NCI-H446 treated with DMSO at 0.1 percent for 48 hours (cell line): ENCODE data around the gene TNFAIP8L3.

Experiments used
- DNase-seq: peaks from one replicate; lab custom pipeline; 2025; lab: John Stamatoyannopoulos, UW

TNFAIP8L3 gene

GRCh38 chr15:51117270-51117669 is 22.6 kb upstream of the TNFAIP8L3 start:
- no peak for DNase-seq

GRCh38 chr15:51114437-51115119 is 19.9 kb upstream of the TNFAIP8L3 start:
- peak; percentile 58 for DNase-seq

- no peak for DNase-seq
Measured at GRCh38 chr15:51112078-51112477, 17.4 kb upstream of the TNFAIP8L3 start.

GRCh38 chr15:51111061-51111460 is 16.4 kb upstream of the TNFAIP8L3 start:
- no peak for DNase-seq

- no peak for DNase-seq
Measured at GRCh38 chr15:51110171-51110570, 15.5 kb upstream of the TNFAIP8L3 start.

GRCh38 chr15:51108933-51109550 is 14.3 kb upstream of the TNFAIP8L3 start:
- DNase-seq, result no peak

GRCh38 chr15:51107612-51108011 is 12.9 kb upstream of the TNFAIP8L3 start:
- DNase-seq, result no peak

GRCh38 chr15:51106481-51106880 is 11.8 kb upstream of the TNFAIP8L3 start:
- no peak for DNase-seq

- DNase-seq, result no peak
Measured at GRCh38 chr15:51105430-51106016, 10.8 kb upstream of the TNFAIP8L3 start.

- DNase-seq, result no peak
Measured at GRCh38 chr15:51104512-51104911, 9.8 kb upstream of the TNFAIP8L3 start.

GRCh38 chr15:51103330-51103729 is 8.6 kb upstream of the TNFAIP8L3 start:
- no peak for DNase-seq

- no peak for DNase-seq
Measured at GRCh38 chr15:51100785-51101489, 6.2 kb upstream of the TNFAIP8L3 start.

GRCh38 chr15:51099185-51099584 is 4.5 kb upstream of the TNFAIP8L3 start:
- DNase-seq, result no peak

GRCh38 chr15:51098331-51098619 is 3.6 kb upstream of the TNFAIP8L3 start:
- no peak for DNase-seq

GRCh38 chr15:51097553-51098330 is 3.0 kb upstream of the TNFAIP8L3 start:
- no peak for DNase-seq

GRCh38 chr15:51096976-51097375 is 2.3 kb upstream of the TNFAIP8L3 start:
- no peak for DNase-seq

- DNase-seq, result no peak
Measured at GRCh38 chr15:51095681-51096331, 1.1 kb upstream of the TNFAIP8L3 start.

- no peak for DNase-seq
Measured at GRCh38 chr15:51093839-51094605, 684 bp downstream of the TNFAIP8L3 start.

- DNase-seq, result no peak
Measured at GRCh38 chr15:51093488-51093838, 1.2 kb downstream of the TNFAIP8L3 start.

GRCh38 chr15:51092480-51093040 is 2.1 kb downstream of the TNFAIP8L3 start:
- no peak for DNase-seq

- peak; percentile 21 for DNase-seq
Measured at GRCh38 chr15:51090753-51091152, 4.0 kb downstream of the TNFAIP8L3 start.
